SK-N-MC (cell line): Measurements from ENCODE around the gene HOXC9.

Experiments used
- EZH2 ChIP-seq: fragments of 200-600 bp; sonication (generic); IDR thresholded peaks from one replicate; pipeline ENCODE4 v1.6.1; 2017; ENCODE audit warnings: antibody characterized with exemption
- FOXP2 ChIP-seq: optimal IDR thresholded peaks from 2 replicates; pipeline ENCODE3; 2011; ENCODE audit warnings: mild to moderate bottlenecking, moderate library complexity; ENCODE audit not compliant: insufficient read depth; ENCODE audit errors: extremely low read length, control extremely low read depth
- POLR2AphosphoS5 ChIP-seq: IDR thresholded peaks from 2 replicates; pipeline ENCODE4 v1.6.1; 2012; ENCODE audit warnings: mild to moderate bottlenecking, low read depth, low read length, borderline replicate concordance

- TF ChIP-seq EZH2 (no peak), POLR2AphosphoS5 (peak; percentile 71), FOXP2 (peak; percentile 80)
These were observed 21.2 kb upstream of the HOXC9 start for GRCh38 chr12:53978477-53979356.
